Measurements from ENCODE around the gene DTX2.
"Not testable (repeated sequence)": the region's sequence is repeated elsewhere in the genome, so short reads cannot be mapped to it uniquely, and the experiment has no call there.

The DTX2 gene

GRCh38 chr7:76487969-76488368, 26.5 kb downstream of the DTX2 start:
- not testable (repeated sequence) for DNase-seq (ENCODE audit: low read depth in 2 of 2)

- not testable (repeated sequence) for DNase-seq (ENCODE audit: low read depth in 2 of 2)
Measured at GRCh38 chr7:76492139-76492538, 30.6 kb downstream of the DTX2 start.

- not testable (repeated sequence) for DNase-seq (ENCODE audit: low read depth in 2 of 2)
Measured at GRCh38 chr7:76495717-76496116, 34.2 kb downstream of the DTX2 start.

- DNase-seq (ENCODE audit: low read depth in 2 of 2), result not testable (repeated sequence)
Measured at GRCh38 chr7:76497918-76498582, 36.5 kb downstream of the DTX2 start.

GRCh38 chr7:76498583-76499200, 37.2 kb downstream of the DTX2 start:
- DNase-seq (ENCODE audit: low read depth in 2 of 2), result not testable (repeated sequence)

- DNase-seq (ENCODE audit: low read depth in 2 of 2), result not testable (repeated sequence)
Measured at GRCh38 chr7:76499201-76499923, 37.9 kb downstream of the DTX2 start.

- DNase-seq (ENCODE audit: low read depth in 2 of 2), result not testable (repeated sequence)
Measured at GRCh38 chr7:76499924-76500241, 38.4 kb downstream of the DTX2 start.

GRCh38 chr7:76502224-76502623, 40.7 kb downstream of the DTX2 start:
- not testable (repeated sequence) for DNase-seq (ENCODE audit: low read depth in 2 of 2)

- DNase-seq (ENCODE audit: low read depth in 2 of 2), result not testable (repeated sequence)
Measured at GRCh38 chr7:76502836-76503235, 41.3 kb downstream of the DTX2 start.

- not testable (repeated sequence) for DNase-seq (ENCODE audit: low read depth in 2 of 2)
Measured at GRCh38 chr7:76503244-76503643, 41.7 kb downstream of the DTX2 start.

GRCh38 chr7:76504351-76505167, 43.0 kb downstream of the DTX2 start:
- DNase-seq (ENCODE audit: low read depth in 2 of 2), result not testable (repeated sequence)

- no peak for DNase-seq (ENCODE audit: low read depth in 2 of 2)
Measured at GRCh38 chr7:76505168-76506080, 43.9 kb downstream of the DTX2 start.

GRCh38 chr7:76506081-76506440, 44.6 kb downstream of the DTX2 start:
- no peak for DNase-seq (ENCODE audit: low read depth in 2 of 2)

GRCh38 chr7:76506643-76507042, 45.1 kb downstream of the DTX2 start:
- DNase-seq (ENCODE audit: low read depth in 2 of 2), result not testable (repeated sequence)

- no peak for DNase-seq (ENCODE audit: low read depth in 2 of 2)
Measured at GRCh38 chr7:76507723-76508406, 46.4 kb downstream of the DTX2 start.

GRCh38 chr7:76509931-76510877, 48.7 kb downstream of the DTX2 start, which contains the start of gene UPK3B:
Gene UPK3B, plus strand, starts transcription at chr7:76510552. Its CDS starts 101 bp downstream, at chr7:76510653.
- DNase-seq (ENCODE audit: low read depth in 2 of 2), result no peak

GRCh38 chr7:76511200-76511910, 49.8 kb downstream of the DTX2 start:
- DNase-seq (ENCODE audit: low read depth in 2 of 2), result not testable (repeated sequence)

All from stimulated activated CD4-positive, alpha-beta T cell treated with anti-CD3 and anti-CD28 coated beads, Interleukin-4, amount 100 ng/mL, for 48 hours (primary cell).